K562 (cell line): ENCODE measurements around the gene SLC7A1.

ENCODE experiments used
- EP300 ChIP-seq: IDR thresholded peaks from 2 replicates; pipeline ENCODE4 v1.6.1; 2012; ENCODE audit warnings: low read length, improper control_type of control experiment
- SMARCC2 ChIP-seq: fragments of 450-650 bp; IDR thresholded peaks from 2 replicates; pipeline ENCODE4 v1.6.1; 2017; ENCODE audit warnings: antibody characterized with exemption, moderate library complexity, mild to moderate bottlenecking, low read depth
- ZEB2 ChIP-seq: fragments of 450-650 bp; IDR thresholded peaks from 2 replicates; pipeline ENCODE4 v1.6.1; 2016
- ZNF143 ChIP-seq: sonication (generic); formaldehyde crosslinking; IDR thresholded peaks from 2 replicates; pipeline ENCODE4 v1.9.0; 2022; ENCODE audit warnings: mild to moderate bottlenecking, missing genetic modification reagents

- TF ChIP-seq EP300 (no peak), SMARCC2 (no peak), ZEB2 (no peak), ZNF143 (CRISPR knock-in tag) (no peak)
Observed at GRCh38 chr13:29543230-29544215, 52.0 kb downstream of the SLC7A1 start.
